ENCODE measurements around the gene GBE1. TPM values are rescaled to one million over a fixed set of nuclear protein-coding genes. Genes with fewer than 3 reads are reported as not detected.

Gene GBE1
- total RNA-seq, 2 donors from 2014 or later: 60.1 to 67.1 TPM

GRCh38 chr3:81789691-81790090, 28.2 kb upstream of the GBE1 start:
- H3K27ac ChIP-seq: no peak overlapping the region
- H3K4me3 ChIP-seq: no peak overlapping the region
- no peaks in the 10 kb centered on the region for H3K9me3 ChIP-seq
- ATAC-seq (ENCODE audit: insufficient number of reproducible peaks, low FRiP score, low read depth) (no peak), DNase-seq (ENCODE audit: low spot score) (no peak)
- no peaks in the 10 kb centered on the region for H3K27me3 ChIP-seq (replicated peaks; ENCODE audit: insufficient read depth)
- TF ChIP-seq CTCF (IDR thresholded peaks at IDR 0.05): no peak
- no peaks in the 10 kb centered on the region for H3K36me3 ChIP-seq
- H3K4me1 ChIP-seq (ENCODE audit: control insufficient read depth in 1 of 2, low read depth in 2 of 2): peaks cover 0 to 3% of the 10 kb centered on the region in 2 donors

DNA sequence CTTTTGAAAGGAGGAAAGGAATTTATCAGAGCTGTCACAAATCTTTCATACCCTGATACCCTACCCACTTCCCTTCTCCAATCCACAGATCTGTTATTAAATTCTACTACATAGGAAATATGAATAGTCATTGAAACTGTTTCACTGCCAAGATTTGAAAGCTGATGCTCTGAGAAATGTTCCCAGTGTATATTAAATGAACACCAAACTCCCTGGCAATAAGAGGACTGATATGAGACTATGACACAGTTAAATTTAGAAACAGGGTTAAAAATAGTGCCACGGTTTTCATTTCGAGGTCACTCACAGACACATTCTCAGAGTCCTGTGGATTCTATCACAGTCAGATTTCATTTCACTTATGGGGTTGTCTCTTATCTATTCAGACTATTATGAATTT, 27.2 kb upstream of the GBE1 start:
- no peak for ATAC-seq (ENCODE audit: insufficient number of reproducible peaks, low FRiP score, low read depth)
- no peak for TF ChIP-seq CTCF (IDR thresholded peaks at IDR 0.05)

GRCh38 chr3:81788044-81788443, 26.6 kb upstream of the GBE1 start:
- Histone ChIP-seq H3K9me3 (no peaks in the 10 kb centered on the region), H3K27me3 (replicated peaks; ENCODE audit: insufficient read depth) (no peaks in the 10 kb centered on the region), H3K27ac (no peak overlapping the region), H3K4me3 (no peak overlapping the region), H3K36me3 (no peaks in the 10 kb centered on the region), H3K4me1 (ENCODE audit: control insufficient read depth in 1 of 2, low read depth in 2 of 2) (peaks cover 0 to 3% of the 10 kb centered on the region in 2 donors)
- TF ChIP-seq CTCF (IDR thresholded peaks at IDR 0.05): no peak
- ATAC-seq (ENCODE audit: insufficient number of reproducible peaks, low FRiP score, low read depth) (no peak), DNase-seq (ENCODE audit: low spot score) (no peak)

More for the DNA sequence above, 27.2 kb upstream of the GBE1 start:
- Histone ChIP-seq H3K4me1 (ENCODE audit: control insufficient read depth in 1 of 2, low read depth in 2 of 2) (peaks cover 0 to 3% of the 10 kb centered on the region in 2 donors), H3K27me3 (replicated peaks; ENCODE audit: insufficient read depth) (no peaks in the 10 kb centered on the region), H3K36me3 (no peaks in the 10 kb centered on the region), H3K27ac (no peak overlapping the region), H3K4me3 (no peak overlapping the region), H3K9me3 (no peaks in the 10 kb centered on the region)
- no peak for DNase-seq (ENCODE audit: low spot score)

DNA sequence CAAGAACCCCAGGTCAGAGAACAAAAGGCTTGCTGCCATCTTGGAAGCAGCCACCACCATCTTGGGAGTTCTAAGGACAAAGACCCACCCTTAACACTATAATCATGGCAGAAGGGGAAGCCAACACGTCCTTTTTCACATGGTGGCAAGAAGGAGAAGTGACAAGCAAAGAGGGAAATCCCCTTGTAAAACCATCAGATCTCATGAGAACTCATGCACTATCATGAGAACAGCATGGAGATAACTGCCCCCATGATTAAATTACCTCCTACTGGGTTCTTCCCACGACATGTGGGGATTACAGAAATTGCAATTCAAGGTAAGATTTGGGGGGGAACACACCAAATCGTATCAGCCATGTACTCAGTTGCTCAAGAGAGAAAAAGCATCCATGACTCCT, 21.1 kb upstream of the GBE1 start:
- no peak for TF ChIP-seq CTCF (IDR thresholded peaks at IDR 0.05)
- Histone ChIP-seq H3K27me3 (replicated peaks; ENCODE audit: insufficient read depth) (no peaks in the 10 kb centered on the region), H3K4me3 (no peak overlapping the region), H3K36me3 (no peaks in the 10 kb centered on the region), H3K27ac (no peak overlapping the region), H3K4me1 (ENCODE audit: control insufficient read depth in 1 of 2, low read depth in 2 of 2) (no peaks in the 10 kb centered on the region), H3K9me3 (no peaks in the 10 kb centered on the region)
- DNase-seq (ENCODE audit: low spot score) (no peak), ATAC-seq (ENCODE audit: insufficient number of reproducible peaks, low FRiP score, low read depth) (no peak)

DNA sequence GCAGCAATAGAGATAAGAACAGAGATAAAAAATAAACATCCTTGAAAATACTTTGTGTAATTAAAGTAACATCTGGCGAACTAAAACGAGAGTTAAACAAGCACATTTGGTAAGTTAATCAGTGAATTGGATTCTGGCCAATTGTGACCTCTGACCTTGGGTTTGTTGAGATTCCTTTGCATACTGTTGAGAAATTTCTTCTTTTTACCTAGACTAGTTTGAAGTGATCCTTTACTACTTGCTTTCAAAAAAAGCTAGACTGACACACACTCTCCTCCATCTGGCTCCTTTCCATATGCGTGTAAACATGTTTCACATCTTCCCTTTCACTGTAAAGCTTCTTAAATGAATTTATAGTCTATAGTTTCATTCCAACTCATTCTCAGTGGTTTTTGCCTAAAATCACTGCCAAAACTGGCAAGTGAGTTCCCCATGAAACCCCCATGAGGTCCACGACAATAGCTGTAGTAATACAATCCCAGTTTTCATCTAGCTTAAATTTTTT, 17.3 kb upstream of the GBE1 start:
- ATAC-seq (ENCODE audit: insufficient number of reproducible peaks, low FRiP score, low read depth): no peak
- Histone ChIP-seq H3K9me3 (no peaks in the 10 kb centered on the region), H3K4me3 (no peak overlapping the region)

More for the DNA sequence above, 17.3 kb upstream of the GBE1 start:
- TF ChIP-seq CTCF (IDR thresholded peaks at IDR 0.05): no peak
- DNase-seq (ENCODE audit: low spot score): no peak
- no peaks in the 10 kb centered on the region for H3K4me1 ChIP-seq (ENCODE audit: control insufficient read depth in 1 of 2, low read depth in 2 of 2)
- H3K36me3 ChIP-seq: no peaks in the 10 kb centered on the region
- no peaks in the 10 kb centered on the region for H3K27me3 ChIP-seq (replicated peaks; ENCODE audit: insufficient read depth)
- no peak overlapping the region for H3K27ac ChIP-seq
